ENCODE results near the gene SH3BGR. TPM values are rescaled to one million over a fixed set of nuclear protein-coding genes. Genes with fewer than 3 reads are reported as not detected.

The SH3BGR gene
- total and polyA plus RNA-seq, 2 donors (not counting 1 experiment from before 2014, with no cell fraction given): 1.8 to 6.8 TPM

DNA sequence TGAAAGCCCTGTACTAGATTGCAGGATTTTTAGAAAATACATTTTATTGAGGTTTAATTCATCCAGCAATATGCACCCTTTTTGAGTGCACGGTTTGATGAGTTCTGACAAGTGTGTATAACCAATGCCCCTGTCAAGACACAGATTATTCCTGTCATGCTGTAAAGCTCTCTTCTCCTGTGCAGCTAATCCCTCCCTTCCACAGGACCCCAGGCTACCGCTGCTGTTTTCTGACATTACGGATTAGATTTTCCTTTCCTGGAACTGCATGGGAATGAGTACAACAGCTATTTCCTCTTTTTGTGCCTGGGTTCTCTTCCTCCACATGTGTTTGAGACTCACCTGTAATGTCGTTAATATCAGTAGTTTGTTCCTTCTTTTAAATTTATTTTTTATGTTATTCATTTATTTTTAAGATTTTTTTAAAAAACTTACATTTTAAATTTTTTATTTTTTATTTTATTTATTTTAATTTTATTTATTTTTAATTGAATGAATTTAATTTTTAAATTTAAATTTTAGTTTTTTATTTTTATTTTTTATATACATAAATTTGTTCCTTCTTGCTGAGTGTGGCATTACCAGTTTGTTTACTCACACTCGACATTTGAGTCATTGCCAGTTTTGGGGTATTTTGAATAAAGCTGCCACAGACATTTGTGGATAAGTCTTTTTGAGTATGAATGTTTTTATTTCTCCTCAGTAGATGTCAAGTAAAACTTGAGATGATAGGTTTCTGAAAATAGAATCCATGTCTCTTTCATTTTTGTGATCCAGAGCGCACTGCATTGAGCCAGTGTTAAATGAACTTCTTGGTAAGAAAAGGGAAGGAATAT is 82.0 kb downstream of the SH3BGR start:
- no peaks in the 10 kb centered on the region for H3K9me3 ChIP-seq (ENCODE audit: control insufficient read depth, insufficient read depth, low read depth, low read length)
- H3K9ac ChIP-seq (ENCODE audit: insufficient read depth, low read length): no peak overlapping the region
- no peaks in the 10 kb centered on the region for H3K36me3 ChIP-seq (ENCODE audit: control insufficient read depth, insufficient read depth, low read length)
- H3K4me3 ChIP-seq (replicated peaks in 1 of 4; ENCODE audit: control extremely low read depth in 1 of 4, insufficient read depth in 1 of 4, low read depth in 3 of 4, low read length in 4 of 4): no peak overlapping the region
- no peaks in the 10 kb centered on the region for H3K4me1 ChIP-seq (ENCODE audit: control insufficient read depth, extremely low read depth, insufficient read depth, low read length)
- H3K27me3 ChIP-seq (ENCODE audit: control insufficient read depth, insufficient read depth, low read length): no peaks in the 10 kb centered on the region
- TF ChIP-seq EZH2 (IDR thresholded peaks at IDR 0.05; ENCODE audit: low read length, missing control alignments): no peak
- TF ChIP-seq, protein P1, sequence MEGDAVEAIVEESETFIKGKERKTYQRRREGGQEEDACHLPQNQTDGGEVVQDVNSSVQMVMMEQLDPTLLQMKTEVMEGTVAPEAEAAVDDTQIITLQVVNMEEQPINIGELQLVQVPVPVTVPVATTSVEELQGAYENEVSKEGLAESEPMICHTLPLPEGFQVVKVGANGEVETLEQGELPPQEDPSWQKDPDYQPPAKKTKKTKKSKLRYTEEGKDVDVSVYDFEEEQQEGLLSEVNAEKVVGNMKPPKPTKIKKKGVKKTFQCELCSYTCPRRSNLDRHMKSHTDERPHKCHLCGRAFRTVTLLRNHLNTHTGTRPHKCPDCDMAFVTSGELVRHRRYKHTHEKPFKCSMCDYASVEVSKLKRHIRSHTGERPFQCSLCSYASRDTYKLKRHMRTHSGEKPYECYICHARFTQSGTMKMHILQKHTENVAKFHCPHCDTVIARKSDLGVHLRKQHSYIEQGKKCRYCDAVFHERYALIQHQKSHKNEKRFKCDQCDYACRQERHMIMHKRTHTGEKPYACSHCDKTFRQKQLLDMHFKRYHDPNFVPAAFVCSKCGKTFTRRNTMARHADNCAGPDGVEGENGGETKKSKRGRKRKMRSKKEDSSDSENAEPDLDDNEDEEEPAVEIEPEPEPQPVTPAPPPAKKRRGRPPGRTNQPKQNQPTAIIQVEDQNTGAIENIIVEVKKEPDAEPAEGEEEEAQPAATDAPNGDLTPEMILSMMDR (conservative IDR thresholded peaks at IDR 0.05 in 1 of 2, IDR thresholded peaks at IDR 0.05 in 1 of 2; ENCODE audit: low read depth in 1 of 2, low read length in 2 of 2): no peak
- H2AFZ ChIP-seq (ENCODE audit: low read length): no peak overlapping the region
- no peak for DNase-seq (ENCODE audit: low read depth in 2 of 2)
- no peak overlapping the region for H3K4me2 ChIP-seq (ENCODE audit: extremely low read depth, insufficient read depth, low read length)
- H4K20me1 ChIP-seq (ENCODE audit: control insufficient read depth, extremely low read depth, insufficient read depth, low read length): no peaks in the 10 kb centered on the region
- no peak overlapping the region for H3K27ac ChIP-seq (ENCODE audit: insufficient read depth, low read length)
- H3K79me2 ChIP-seq (ENCODE audit: control insufficient read depth, insufficient read depth, low read length): no peaks in the 10 kb centered on the region

- no peak for DNase-seq (ENCODE audit: low read depth in 2 of 2)
- H4K20me1 ChIP-seq (ENCODE audit: control insufficient read depth, extremely low read depth, insufficient read depth, low read length): no peaks in the 10 kb centered on the region
- H3K4me2 ChIP-seq (ENCODE audit: extremely low read depth, insufficient read depth, low read length): no peak overlapping the region
- H3K27ac ChIP-seq (ENCODE audit: insufficient read depth, low read length): no peak overlapping the region
- no peaks in the 10 kb centered on the region for H3K4me1 ChIP-seq (ENCODE audit: control insufficient read depth, extremely low read depth, insufficient read depth, low read length)
- H3K79me2 ChIP-seq (ENCODE audit: control insufficient read depth, insufficient read depth, low read length): no peaks in the 10 kb centered on the region
- no peak for TF ChIP-seq EZH2 (IDR thresholded peaks at IDR 0.05; ENCODE audit: low read length, missing control alignments)
- TF ChIP-seq, protein P1 (conservative IDR thresholded peaks at IDR 0.05 in 1 of 2, IDR thresholded peaks at IDR 0.05 in 1 of 2; ENCODE audit: low read depth in 1 of 2, low read length in 2 of 2): no peak
- no peaks in the 10 kb centered on the region for H3K27me3 ChIP-seq (ENCODE audit: control insufficient read depth, insufficient read depth, low read length)
- no peaks in the 10 kb centered on the region for H3K36me3 ChIP-seq (ENCODE audit: control insufficient read depth, insufficient read depth, low read length)
- H3K9me3 ChIP-seq (ENCODE audit: control insufficient read depth, insufficient read depth, low read depth, low read length): no peaks in the 10 kb centered on the region
- no peak overlapping the region for H3K4me3 ChIP-seq (replicated peaks in 1 of 4; ENCODE audit: control extremely low read depth in 1 of 4, insufficient read depth in 1 of 4, low read depth in 3 of 4, low read length in 4 of 4)
- no peak overlapping the region for H3K9ac ChIP-seq (ENCODE audit: insufficient read depth, low read length)
- no peak overlapping the region for H2AFZ ChIP-seq (ENCODE audit: low read length)
Observed at GRCh38 chr21:39535646-39536437, 84.1 kb downstream of the SH3BGR start.

GRCh38 chr21:39536835-39537234 is 85.1 kb downstream of the SH3BGR start:
- H3K27ac ChIP-seq (ENCODE audit: insufficient read depth, low read length): no peak overlapping the region
- DNase-seq (ENCODE audit: low read depth in 2 of 2): no peak
- H3K4me2 ChIP-seq (ENCODE audit: extremely low read depth, insufficient read depth, low read length): no peak overlapping the region
- TF ChIP-seq, protein P1 (conservative IDR thresholded peaks at IDR 0.05 in 1 of 2, IDR thresholded peaks at IDR 0.05 in 1 of 2; ENCODE audit: low read depth in 1 of 2, low read length in 2 of 2): no peak
- no peaks in the 10 kb centered on the region for H3K27me3 ChIP-seq (ENCODE audit: control insufficient read depth, insufficient read depth, low read length)
- H2AFZ ChIP-seq (ENCODE audit: low read length): no peak overlapping the region
- H3K9ac ChIP-seq (ENCODE audit: insufficient read depth, low read length): no peak overlapping the region
- no peaks in the 10 kb centered on the region for H3K36me3 ChIP-seq (ENCODE audit: control insufficient read depth, insufficient read depth, low read length)
- no peaks in the 10 kb centered on the region for H3K9me3 ChIP-seq (ENCODE audit: control insufficient read depth, insufficient read depth, low read depth, low read length)
- H4K20me1 ChIP-seq (ENCODE audit: control insufficient read depth, extremely low read depth, insufficient read depth, low read length): no peaks in the 10 kb centered on the region
- no peaks in the 10 kb centered on the region for H3K79me2 ChIP-seq (ENCODE audit: control insufficient read depth, insufficient read depth, low read length)
- no peak overlapping the region for H3K4me3 ChIP-seq (replicated peaks in 1 of 4; ENCODE audit: control extremely low read depth in 1 of 4, insufficient read depth in 1 of 4, low read depth in 3 of 4, low read length in 4 of 4)
- no peaks in the 10 kb centered on the region for H3K4me1 ChIP-seq (ENCODE audit: control insufficient read depth, extremely low read depth, insufficient read depth, low read length)

All from fibroblast of lung (primary cell).